ENCODE data around the gene USP17L28. TPM values are rescaled to one million over a fixed set of nuclear protein-coding genes. Genes with fewer than 3 reads are reported as not detected.
"Not testable (repeated sequence)": the region's sequence is repeated elsewhere in the genome, so short reads cannot be mapped to it uniquely, and the experiment has no call there.

USP17L28 gene
- not detected for polyA plus RNA-seq (2013, experiment 1 of 4)
- not detected for polyA plus RNA-seq (2013, experiment 2 of 4)
- polyA plus RNA-seq (2013, experiment 3 of 4), result not detected
- not detected for polyA plus RNA-seq (2013, experiment 4 of 4)

GRCh38 chr4:9348593-9348992 lies at the start of gene USP17L28:
Gene USP17L28, plus strand, starts transcription at chr4:9348893. Its CDS starts 0 bp downstream, at chr4:9348893.
- not testable (repeated sequence) for H3K9me3 ChIP-seq (ENCODE audit: control insufficient read depth, low read length); H3K27ac ChIP-seq (ENCODE audit: insufficient read depth, low read depth, low read length, poor library complexity, severe bottlenecking); H3K4me1 ChIP-seq (ENCODE audit: control insufficient read depth, insufficient read depth, low read length); H3K4me3 ChIP-seq (ENCODE audit: insufficient read depth, low read depth, low read length); H3K36me3 ChIP-seq (ENCODE audit: control insufficient read depth, insufficient read depth, low read length); H3K27me3 ChIP-seq (ENCODE audit: control insufficient read depth, insufficient read depth, low read length, poor library complexity, severe bottlenecking)
- WGBS, 2 experiments, result no CpG with 5 or more reads among the region's 15 CpGs

GRCh38 chr4:9324191-9324590 lies 24.5 kb upstream of the USP17L28 start:
- 71 to 82% methylated on average over 1 of the region's 13 CpGs for WGBS, 2 experiments

GRCh38 chr4:9324865-9325264 lies 23.8 kb upstream of the USP17L28 start, which contains the start of gene USP17L24:
Gene USP17L24, plus strand, starts transcription at chr4:9325165. Its CDS starts 0 bp downstream, at chr4:9325165.
- H3K9me3 ChIP-seq (ENCODE audit: control insufficient read depth, low read length); H3K27me3 ChIP-seq (ENCODE audit: control insufficient read depth, insufficient read depth, low read length, poor library complexity, severe bottlenecking); H3K36me3 ChIP-seq (ENCODE audit: control insufficient read depth, insufficient read depth, low read length); H3K27ac ChIP-seq (ENCODE audit: insufficient read depth, low read depth, low read length, poor library complexity, severe bottlenecking); H3K4me3 ChIP-seq (ENCODE audit: insufficient read depth, low read depth, low read length); H3K4me1 ChIP-seq (ENCODE audit: control insufficient read depth, insufficient read depth, low read length): not testable (repeated sequence)
- no CpG with 5 or more reads among the region's 15 CpGs for WGBS, 2 experiments

More at GRCh38 chr4:9324191-9324590, 24.5 kb upstream of the USP17L28 start:
- not testable (repeated sequence) for H3K36me3 ChIP-seq (ENCODE audit: control insufficient read depth, insufficient read depth, low read length); H3K27me3 ChIP-seq (ENCODE audit: control insufficient read depth, insufficient read depth, low read length, poor library complexity, severe bottlenecking); H3K4me1 ChIP-seq (ENCODE audit: control insufficient read depth, insufficient read depth, low read length); H3K4me3 ChIP-seq (ENCODE audit: insufficient read depth, low read depth, low read length); H3K27ac ChIP-seq (ENCODE audit: insufficient read depth, low read depth, low read length, poor library complexity, severe bottlenecking); H3K9me3 ChIP-seq (ENCODE audit: control insufficient read depth, low read length)

GRCh38 chr4:9329611-9330010 lies 19.1 kb upstream of the USP17L28 start, which contains the start of gene USP17L25:
Gene USP17L25, plus strand, starts transcription at chr4:9329911. Its CDS starts 0 bp downstream, at chr4:9329911.
- H3K9me3 ChIP-seq (ENCODE audit: control insufficient read depth, low read length); H3K27ac ChIP-seq (ENCODE audit: insufficient read depth, low read depth, low read length, poor library complexity, severe bottlenecking); H3K36me3 ChIP-seq (ENCODE audit: control insufficient read depth, insufficient read depth, low read length); H3K4me3 ChIP-seq (ENCODE audit: insufficient read depth, low read depth, low read length); H3K4me1 ChIP-seq (ENCODE audit: control insufficient read depth, insufficient read depth, low read length); H3K27me3 ChIP-seq (ENCODE audit: control insufficient read depth, insufficient read depth, low read length, poor library complexity, severe bottlenecking): not testable (repeated sequence)
- WGBS, 2 experiments, result no CpG with 5 or more reads among the region's 15 CpGs

GRCh38 chr4:9334358-9334757 lies 14.3 kb upstream of the USP17L28 start, which contains the start of gene USP17L26:
Gene USP17L26, plus strand, starts transcription at chr4:9334658. Its CDS starts 0 bp downstream, at chr4:9334658.
- H3K27me3 ChIP-seq (ENCODE audit: control insufficient read depth, insufficient read depth, low read length, poor library complexity, severe bottlenecking); H3K36me3 ChIP-seq (ENCODE audit: control insufficient read depth, insufficient read depth, low read length); H3K9me3 ChIP-seq (ENCODE audit: control insufficient read depth, low read length); H3K4me3 ChIP-seq (ENCODE audit: insufficient read depth, low read depth, low read length); H3K4me1 ChIP-seq (ENCODE audit: control insufficient read depth, insufficient read depth, low read length); H3K27ac ChIP-seq (ENCODE audit: insufficient read depth, low read depth, low read length, poor library complexity, severe bottlenecking): not testable (repeated sequence)
- no CpG with 5 or more reads among the region's 15 CpGs for WGBS, 2 experiments

GRCh38 chr4:9339103-9339502 lies 9.6 kb upstream of the USP17L28 start, which contains the start of gene USP17L5:
Gene USP17L5, plus strand, starts transcription at chr4:9339403. Its CDS starts 0 bp downstream, at chr4:9339403.
- H3K9me3 ChIP-seq (ENCODE audit: control insufficient read depth, low read length); H3K4me1 ChIP-seq (ENCODE audit: control insufficient read depth, insufficient read depth, low read length); H3K36me3 ChIP-seq (ENCODE audit: control insufficient read depth, insufficient read depth, low read length); H3K4me3 ChIP-seq (ENCODE audit: insufficient read depth, low read depth, low read length); H3K27ac ChIP-seq (ENCODE audit: insufficient read depth, low read depth, low read length, poor library complexity, severe bottlenecking); H3K27me3 ChIP-seq (ENCODE audit: control insufficient read depth, insufficient read depth, low read length, poor library complexity, severe bottlenecking): not testable (repeated sequence)
- no CpG with 5 or more reads among the region's 15 CpGs for WGBS, 2 experiments

- not testable (repeated sequence) for H3K4me3 ChIP-seq (ENCODE audit: insufficient read depth, low read depth, low read length); H3K27ac ChIP-seq (ENCODE audit: insufficient read depth, low read depth, low read length, poor library complexity, severe bottlenecking); H3K36me3 ChIP-seq (ENCODE audit: control insufficient read depth, insufficient read depth, low read length); H3K27me3 ChIP-seq (ENCODE audit: control insufficient read depth, insufficient read depth, low read length, poor library complexity, severe bottlenecking); H3K4me1 ChIP-seq (ENCODE audit: control insufficient read depth, insufficient read depth, low read length); H3K9me3 ChIP-seq (ENCODE audit: control insufficient read depth, low read length)
- WGBS, 2 experiments, result no CpG with 5 or more reads among the region's 15 CpGs
Observed at GRCh38 chr4:9343848-9344247, 4.8 kb upstream of the USP17L28 start, which contains the start of gene USP17L27. Gene USP17L27, plus strand, starts transcription at chr4:9344148. Its CDS starts 0 bp downstream, at chr4:9344148.

- H3K27ac ChIP-seq (ENCODE audit: insufficient read depth, low read depth, low read length, poor library complexity, severe bottlenecking); H3K27me3 ChIP-seq (ENCODE audit: control insufficient read depth, insufficient read depth, low read length, poor library complexity, severe bottlenecking); H3K36me3 ChIP-seq (ENCODE audit: control insufficient read depth, insufficient read depth, low read length); H3K4me1 ChIP-seq (ENCODE audit: control insufficient read depth, insufficient read depth, low read length); H3K9me3 ChIP-seq (ENCODE audit: control insufficient read depth, low read length); H3K4me3 ChIP-seq (ENCODE audit: insufficient read depth, low read depth, low read length): not testable (repeated sequence)
- no CpG with 5 or more reads among the region's 18 CpGs for WGBS, 2 experiments
Observed at GRCh38 chr4:9350866-9351265, 2.2 kb downstream of the USP17L28 start.

- not testable (repeated sequence) for H3K4me3 ChIP-seq (ENCODE audit: insufficient read depth, low read depth, low read length); H3K27ac ChIP-seq (ENCODE audit: insufficient read depth, low read depth, low read length, poor library complexity, severe bottlenecking); H3K4me1 ChIP-seq (ENCODE audit: control insufficient read depth, insufficient read depth, low read length); H3K36me3 ChIP-seq (ENCODE audit: control insufficient read depth, insufficient read depth, low read length); H3K27me3 ChIP-seq (ENCODE audit: control insufficient read depth, insufficient read depth, low read length, poor library complexity, severe bottlenecking); H3K9me3 ChIP-seq (ENCODE audit: control insufficient read depth, low read length)
- no CpG with 5 or more reads among the region's 15 CpGs for WGBS, 2 experiments
Observed at GRCh38 chr4:9353338-9353737, 4.6 kb downstream of the USP17L28 start, which contains the start of gene USP17L29. Gene USP17L29, plus strand, starts transcription at chr4:9353638. Its CDS starts 0 bp downstream, at chr4:9353638.

- WGBS, 2 experiments, result no CpG with 5 or more reads among the region's 15 CpGs
- not testable (repeated sequence) for H3K36me3 ChIP-seq (ENCODE audit: control insufficient read depth, insufficient read depth, low read length); H3K27ac ChIP-seq (ENCODE audit: insufficient read depth, low read depth, low read length, poor library complexity, severe bottlenecking); H3K27me3 ChIP-seq (ENCODE audit: control insufficient read depth, insufficient read depth, low read length, poor library complexity, severe bottlenecking); H3K9me3 ChIP-seq (ENCODE audit: control insufficient read depth, low read length); H3K4me1 ChIP-seq (ENCODE audit: control insufficient read depth, insufficient read depth, low read length); H3K4me3 ChIP-seq (ENCODE audit: insufficient read depth, low read depth, low read length)
Observed at GRCh38 chr4:9362829-9363228, 14.1 kb downstream of the USP17L28 start, which contains the start of gene USP17L30. Gene USP17L30, plus strand, starts transcription at chr4:9363129. Its CDS starts 0 bp downstream, at chr4:9363129.

Measured in ectodermal cell (in vitro differentiated cells).